NCI-H1048 (cell line): ENCODE data around the gene DCK.
"Not testable (repeated sequence)": the region's sequence is repeated elsewhere in the genome, so short reads cannot be mapped to it uniquely, and the experiment has no call there.

ENCODE experiments used
- DNase-seq: peaks from one replicate; lab custom pipeline; 2025; lab: John Stamatoyannopoulos, UW

Gene DCK

DNA sequence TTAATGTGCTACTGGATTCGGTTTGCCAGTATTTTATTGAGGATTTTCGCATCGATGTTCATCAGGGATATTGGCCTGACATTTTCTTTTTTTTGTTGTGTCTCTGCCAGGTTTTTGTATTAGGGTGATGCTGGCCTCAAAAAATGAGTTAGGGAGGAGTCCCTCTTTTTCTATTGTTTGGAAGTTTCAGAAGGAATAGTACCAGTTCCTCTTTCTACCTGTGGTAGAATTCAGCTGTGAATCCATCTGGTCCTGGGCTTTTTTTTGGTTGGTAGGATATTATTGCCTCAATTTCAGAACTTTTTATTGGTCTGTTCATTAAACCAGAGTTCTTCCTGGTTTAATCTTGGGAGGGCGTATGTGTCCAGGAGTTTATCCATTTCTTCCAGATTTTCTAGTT is 7.9 kb downstream of the DCK start:
- DNase-seq = not testable (repeated sequence)

DNA sequence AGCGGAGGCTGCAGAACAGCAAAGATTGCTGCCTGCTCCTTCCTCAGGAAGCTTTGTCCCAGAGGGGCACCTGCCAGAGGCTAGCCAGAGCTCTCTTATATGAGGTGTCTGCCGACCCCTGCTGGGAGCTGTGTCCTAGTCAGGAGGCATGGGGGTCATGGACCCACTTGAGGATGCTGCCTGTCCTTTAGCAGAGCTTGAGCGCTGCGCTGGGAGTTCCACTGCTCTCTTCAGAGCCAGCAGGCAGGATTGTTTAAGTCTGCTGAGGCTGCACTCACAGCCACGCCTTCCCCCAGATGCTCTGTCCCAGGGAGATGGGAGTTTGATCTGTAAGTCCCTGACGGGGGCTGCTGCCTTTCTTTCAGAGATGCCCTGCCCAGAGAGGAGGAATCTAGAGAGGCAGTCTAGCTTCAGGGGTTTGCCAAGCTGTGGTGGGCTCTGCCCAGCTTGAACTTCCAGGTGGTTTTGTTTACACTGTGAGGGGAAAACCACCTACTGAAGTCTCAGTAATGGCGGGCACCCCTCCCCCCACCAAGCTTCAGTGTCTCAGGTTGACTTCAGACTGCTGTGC is 10.9 kb downstream of the DCK start:
- DNase-seq = no peak

GRCh38 chr4:71005025-71005424 is 11.6 kb downstream of the DCK start:
- DNase-seq = not testable (repeated sequence)

- no peak for DNase-seq
These were observed 12.9 kb downstream of the DCK start for GRCh38 chr4:71006203-71006907.

GRCh38 chr4:71008196-71008595 is 14.7 kb downstream of the DCK start:
- DNase-seq = no peak

DNA sequence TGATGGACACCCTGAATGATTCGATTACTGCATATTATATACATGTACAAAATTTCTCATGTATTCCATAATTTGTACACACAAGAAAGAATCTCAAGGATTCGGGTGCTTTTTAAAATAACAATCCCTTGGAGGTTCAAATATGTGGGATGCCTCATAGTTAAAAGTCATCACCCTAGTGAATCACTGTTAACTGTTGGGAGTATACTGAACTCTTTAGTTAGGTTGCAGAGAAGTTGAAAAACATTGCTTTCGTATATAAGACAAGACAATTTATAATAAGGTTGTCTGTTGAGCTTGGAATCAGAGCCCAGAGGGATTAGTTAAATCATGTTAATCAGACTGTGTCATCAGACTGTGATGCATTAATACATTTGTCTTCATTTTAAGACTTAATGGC is 15.6 kb downstream of the DCK start:
- no peak for DNase-seq

GRCh38 chr4:71009890-71010588 is 16.6 kb downstream of the DCK start:
- DNase-seq = no peak

DNA sequence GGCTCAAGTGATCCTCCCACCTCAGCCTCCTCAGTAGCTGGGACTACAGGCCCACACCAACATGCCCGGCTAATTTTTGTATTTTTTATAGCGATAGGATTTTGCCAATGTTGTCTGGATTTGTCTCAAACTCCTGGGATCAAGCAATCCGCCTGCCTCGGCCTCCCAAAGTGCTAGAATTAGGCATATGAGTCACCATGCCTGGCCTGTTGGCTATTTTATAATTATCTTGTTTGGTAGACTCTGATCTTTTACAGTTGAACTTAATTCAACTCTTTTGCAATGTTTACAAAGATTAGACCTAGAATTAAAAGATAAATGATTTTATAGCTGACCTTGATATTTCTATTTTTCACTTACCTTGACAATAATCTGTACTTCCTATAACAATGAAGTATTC is 18.0 kb downstream of the DCK start:
- DNase-seq = no peak

GRCh38 chr4:71017391-71017790 is 23.9 kb downstream of the DCK start:
- DNase-seq = not testable (repeated sequence)

DNA sequence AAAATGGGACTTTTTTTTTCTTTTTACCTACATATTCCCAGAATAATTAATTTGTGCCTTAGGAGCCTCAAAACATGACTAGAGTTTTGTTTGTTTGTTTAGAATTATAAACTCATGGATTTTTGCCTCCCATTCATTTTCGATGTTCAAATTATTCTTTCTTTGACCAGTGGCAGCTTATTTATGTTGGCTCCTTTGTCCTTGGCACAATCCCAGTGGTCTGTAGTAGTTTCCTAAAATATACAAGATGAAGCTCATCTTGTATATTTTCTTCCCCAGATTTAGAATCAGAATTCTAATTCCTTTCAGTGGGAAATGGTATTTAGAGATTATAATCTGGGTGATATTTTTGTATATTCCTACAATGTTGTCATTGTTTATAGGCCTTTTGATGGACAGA is 27.2 kb downstream of the DCK start:
- DNase-seq = no peak

GRCh38 chr4:71025654-71026053 is 32.2 kb downstream of the DCK start:
- DNase-seq = no peak

GRCh38 chr4:71026086-71026485 is 32.6 kb downstream of the DCK start:
- DNase-seq = no peak

DNA sequence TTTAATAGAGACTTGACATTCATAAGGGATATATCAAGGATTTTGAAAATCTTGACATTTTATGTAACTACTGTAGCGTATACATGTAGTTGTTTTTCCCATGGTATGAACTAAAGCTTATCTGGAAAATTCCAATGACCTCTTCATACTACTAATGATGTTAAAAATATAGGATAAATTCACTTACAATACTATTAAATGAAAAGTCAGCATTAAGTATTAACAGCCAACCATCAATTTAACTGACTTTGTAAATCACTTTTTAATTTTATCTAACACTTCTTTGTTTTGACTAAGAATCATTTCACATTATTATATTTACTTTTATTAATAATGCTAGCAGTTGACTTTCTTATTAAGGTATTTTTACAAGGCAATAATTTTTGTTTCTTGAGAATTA is 34.2 kb downstream of the DCK start:
- no peak for DNase-seq

GRCh38 chr4:71029504-71029903 is 36.1 kb downstream of the DCK start:
- DNase-seq = no peak

DNA sequence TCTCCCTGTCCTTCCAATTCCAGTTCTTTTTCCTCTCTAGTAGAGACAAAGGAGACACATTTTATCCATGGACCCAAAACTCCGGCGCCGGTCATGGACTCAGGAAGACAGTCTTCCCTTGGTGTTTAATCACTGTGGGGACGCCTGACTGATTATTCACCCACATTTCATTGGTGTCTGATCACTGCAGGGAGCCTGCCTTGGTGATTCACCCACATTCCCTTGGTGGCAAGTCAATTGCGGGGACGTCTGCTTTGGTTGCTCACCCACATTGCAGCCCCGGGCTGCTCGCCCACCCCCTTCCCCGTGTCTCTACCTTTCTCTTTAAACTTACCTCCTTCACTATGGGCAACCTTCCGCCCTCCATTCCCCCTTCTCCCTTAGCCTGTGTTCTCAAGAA is 38.7 kb downstream of the DCK start:
- DNase-seq = not testable (repeated sequence)

DNA sequence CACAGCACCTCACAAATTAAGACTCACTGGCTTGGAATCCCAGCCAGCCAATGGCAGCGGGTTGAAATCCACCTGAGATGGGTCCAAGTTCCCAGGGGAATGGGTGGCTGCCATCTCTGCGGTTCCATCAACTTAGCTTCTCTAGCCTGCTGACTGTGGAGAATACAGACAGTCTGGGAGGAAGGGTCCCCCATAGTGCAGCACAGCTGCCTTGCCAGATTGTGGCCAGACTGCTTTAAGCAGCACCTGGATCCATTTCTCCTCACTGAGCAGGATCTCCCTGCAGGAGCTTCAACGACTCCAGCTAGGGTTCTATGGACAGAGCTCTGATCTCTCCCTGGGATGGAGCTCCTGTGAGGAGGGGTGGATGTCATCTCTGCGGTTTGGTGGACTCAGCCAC is 51.8 kb downstream of the DCK start:
- no peak for DNase-seq

DNA sequence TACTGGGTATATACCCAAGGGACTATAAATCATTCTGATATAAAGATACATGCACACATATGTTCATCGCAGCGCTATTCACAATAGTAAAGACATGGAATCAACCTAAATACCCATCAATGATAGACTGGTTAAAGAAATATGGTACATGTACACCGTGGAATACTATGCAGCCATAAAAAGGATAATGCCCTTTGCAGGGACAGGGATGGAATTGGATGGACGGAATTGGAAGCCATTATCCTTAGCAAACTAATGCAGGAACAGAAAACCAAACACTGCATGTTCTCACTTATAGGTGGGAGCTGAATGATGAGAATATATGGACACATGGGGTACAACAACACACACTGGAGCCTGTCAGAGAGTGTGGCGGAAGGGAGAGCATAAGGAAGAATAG is 55.9 kb downstream of the DCK start:
- no peak for DNase-seq

DNA sequence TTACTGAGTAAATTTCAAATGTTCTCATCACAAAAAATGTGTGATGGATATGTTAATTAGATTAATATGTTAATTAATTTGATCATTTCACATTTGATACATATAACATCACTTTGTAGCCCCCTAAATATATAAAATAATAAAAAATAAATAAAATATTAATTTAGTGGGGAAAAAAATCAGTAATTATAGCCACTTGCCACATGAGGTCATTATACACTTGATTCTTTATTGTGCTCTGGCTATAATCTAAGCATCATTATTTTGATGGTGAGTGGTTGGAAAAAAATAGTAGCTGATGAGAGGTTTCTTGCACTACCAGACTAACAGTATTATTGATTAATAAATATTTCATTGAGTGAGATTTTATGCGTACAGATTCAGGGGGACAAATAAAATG is 57.4 kb downstream of the DCK start:
- DNase-seq = no peak

- no peak for DNase-seq
These were observed 58.6 kb downstream of the DCK start for GRCh38 chr4:71052034-71052433.

DNA sequence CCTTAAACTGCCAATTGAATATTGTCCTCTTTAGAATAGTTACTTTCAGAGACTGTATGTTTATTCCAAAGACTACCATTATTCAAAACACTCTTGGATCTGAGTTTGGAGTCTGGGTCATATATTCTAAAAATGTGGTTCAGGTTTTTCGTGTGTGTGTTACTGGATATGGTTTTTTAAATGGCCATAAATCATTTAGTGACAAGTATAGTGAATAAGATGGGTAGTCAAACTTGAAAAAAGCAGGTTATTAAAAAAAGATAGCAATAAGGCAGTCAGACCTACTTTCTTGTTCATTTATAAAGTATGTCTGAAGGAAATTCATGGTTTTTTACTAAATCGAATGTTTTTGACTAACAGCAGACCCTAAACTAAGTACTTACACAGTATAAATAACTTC is 59.3 kb downstream of the DCK start:
- DNase-seq = no peak

- not testable (repeated sequence) for DNase-seq
These were observed 60.2 kb downstream of the DCK start for GRCh38 chr4:71053613-71054012.

GRCh38 chr4:71059573-71059972 is 66.1 kb downstream of the DCK start:
- DNase-seq = not testable (repeated sequence)

DNA sequence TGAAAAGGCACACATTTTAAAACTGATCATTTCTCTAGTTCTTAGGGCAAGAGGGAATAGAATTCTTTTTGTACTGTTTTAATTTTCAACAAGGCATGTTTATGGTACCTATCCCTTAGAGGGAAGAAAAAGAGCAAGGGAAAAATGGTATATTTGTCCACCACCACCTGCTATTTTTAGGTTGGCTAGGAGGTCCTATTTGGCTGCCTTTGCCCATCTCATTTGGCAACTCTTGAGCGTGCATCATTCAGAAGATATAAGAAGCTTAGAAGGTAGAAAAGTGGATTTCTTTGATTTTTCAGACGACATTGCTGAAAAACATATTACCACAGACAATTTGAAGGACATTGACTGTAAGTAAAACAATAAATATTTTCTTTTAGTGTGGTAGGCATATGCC is 69.0 kb downstream of the DCK start:
- DNase-seq = no peak

- DNase-seq = no peak
These were observed 70.3 kb downstream of the DCK start for GRCh38 chr4:71063711-71064110.
